GM10266 (cell line): ENCODE data around the gene CSF2.

Experiments used
- DNase-seq: peaks from one replicate; pipeline ENCODE4 v3.0.0; 2012; ENCODE audit errors: extremely low spot score
- TF ChIP-seq, protein P1 (sequence below): IDR thresholded peaks from 2 replicates; pipeline ENCODE4 v1.5.1; 2012; ENCODE audit warnings: mild to moderate bottlenecking, low read depth; ENCODE audit not compliant: control insufficient read depth, insufficient read depth; ENCODE audit errors: missing control alignments

CSF2 gene

GRCh38 chr5:132054697-132055440 is 18.7 kb upstream of the CSF2 start:
- no peak for DNase-seq
- TF ChIP-seq, protein P1, sequence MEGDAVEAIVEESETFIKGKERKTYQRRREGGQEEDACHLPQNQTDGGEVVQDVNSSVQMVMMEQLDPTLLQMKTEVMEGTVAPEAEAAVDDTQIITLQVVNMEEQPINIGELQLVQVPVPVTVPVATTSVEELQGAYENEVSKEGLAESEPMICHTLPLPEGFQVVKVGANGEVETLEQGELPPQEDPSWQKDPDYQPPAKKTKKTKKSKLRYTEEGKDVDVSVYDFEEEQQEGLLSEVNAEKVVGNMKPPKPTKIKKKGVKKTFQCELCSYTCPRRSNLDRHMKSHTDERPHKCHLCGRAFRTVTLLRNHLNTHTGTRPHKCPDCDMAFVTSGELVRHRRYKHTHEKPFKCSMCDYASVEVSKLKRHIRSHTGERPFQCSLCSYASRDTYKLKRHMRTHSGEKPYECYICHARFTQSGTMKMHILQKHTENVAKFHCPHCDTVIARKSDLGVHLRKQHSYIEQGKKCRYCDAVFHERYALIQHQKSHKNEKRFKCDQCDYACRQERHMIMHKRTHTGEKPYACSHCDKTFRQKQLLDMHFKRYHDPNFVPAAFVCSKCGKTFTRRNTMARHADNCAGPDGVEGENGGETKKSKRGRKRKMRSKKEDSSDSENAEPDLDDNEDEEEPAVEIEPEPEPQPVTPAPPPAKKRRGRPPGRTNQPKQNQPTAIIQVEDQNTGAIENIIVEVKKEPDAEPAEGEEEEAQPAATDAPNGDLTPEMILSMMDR, result no peak

DNA sequence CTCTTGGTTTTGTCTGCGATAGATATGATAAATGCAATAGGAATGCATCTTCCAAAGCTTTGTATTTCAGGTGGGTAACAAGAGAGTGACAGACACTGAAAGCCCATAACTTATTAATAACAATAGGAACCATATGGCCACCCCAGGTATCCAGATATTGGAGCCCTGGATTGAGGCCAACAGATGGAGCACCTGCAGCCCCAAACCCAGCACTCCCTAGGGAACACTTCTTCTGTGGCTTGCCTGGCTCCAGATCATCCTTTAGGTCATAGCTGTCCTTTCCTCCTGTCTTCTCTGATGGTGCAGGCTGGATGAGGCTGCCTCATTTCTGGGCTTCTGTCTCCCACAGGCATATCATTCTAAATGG is 18.2 kb upstream of the CSF2 start:
- DNase-seq, result no peak
- TF ChIP-seq, protein P1, result no peak

GRCh38 chr5:132055808-132056609 is 17.6 kb upstream of the CSF2 start:
- TF ChIP-seq, protein P1, result no peak

GRCh38 chr5:132056610-132057497 is 16.7 kb upstream of the CSF2 start:
- no peak for DNase-seq

More at GRCh38 chr5:132055808-132056609, 17.6 kb upstream of the CSF2 start:
- DNase-seq, result no peak

DNA sequence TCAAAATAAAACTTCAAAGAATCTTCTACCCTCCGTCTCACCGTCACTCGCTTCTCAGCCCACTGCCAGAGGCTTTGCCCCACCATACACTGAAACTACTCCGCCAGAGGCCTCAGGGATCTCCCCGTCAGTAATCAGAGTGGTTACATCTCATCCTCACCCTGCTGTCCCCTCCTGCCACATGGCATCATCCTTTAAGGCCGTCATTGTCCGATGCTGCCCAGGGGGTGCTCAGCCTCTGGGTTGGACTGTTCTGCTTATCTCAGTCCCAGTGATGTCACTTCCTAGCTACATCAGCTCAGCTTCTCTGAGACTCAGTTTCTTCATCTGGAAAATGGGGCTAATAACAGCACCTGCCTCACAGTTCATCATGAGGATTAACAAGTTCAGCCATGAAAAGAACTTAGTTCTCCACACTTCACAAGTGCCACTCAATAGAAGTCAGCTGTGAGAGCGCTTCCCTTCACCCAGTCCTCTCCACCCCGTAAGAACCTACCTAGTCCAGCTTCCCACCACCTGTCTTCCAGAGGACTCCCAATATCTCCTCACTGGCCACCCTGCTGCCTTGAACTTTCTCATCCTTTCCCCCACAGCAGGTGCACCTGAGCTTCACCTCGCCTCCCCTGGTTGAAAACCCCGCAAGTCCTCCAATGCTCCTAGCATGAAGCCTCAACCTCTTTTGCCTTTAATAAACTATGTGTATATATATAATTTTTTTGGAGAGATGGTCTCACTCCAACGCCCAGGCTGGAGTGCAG is 15.9 kb upstream of the CSF2 start:
- TF ChIP-seq, protein P1, result no peak
- no peak for DNase-seq

More at GRCh38 chr5:132056610-132057497, 16.7 kb upstream of the CSF2 start:
- TF ChIP-seq, protein P1, result no peak

GRCh38 chr5:132058646-132059042 is 14.9 kb upstream of the CSF2 start:
- TF ChIP-seq, protein P1, result no peak
- DNase-seq, result no peak
